GM12801 (cell line): ENCODE results near the gene ATE1.

Source experiments
- TF ChIP-seq, protein P1 (sequence below): IDR thresholded peaks from one replicate; pipeline ENCODE4 v1.5.1; 2011; ENCODE audit warnings: control low read depth; ENCODE audit not compliant: insufficient read length; ENCODE audit errors: extremely low read depth

Gene ATE1

DNA sequence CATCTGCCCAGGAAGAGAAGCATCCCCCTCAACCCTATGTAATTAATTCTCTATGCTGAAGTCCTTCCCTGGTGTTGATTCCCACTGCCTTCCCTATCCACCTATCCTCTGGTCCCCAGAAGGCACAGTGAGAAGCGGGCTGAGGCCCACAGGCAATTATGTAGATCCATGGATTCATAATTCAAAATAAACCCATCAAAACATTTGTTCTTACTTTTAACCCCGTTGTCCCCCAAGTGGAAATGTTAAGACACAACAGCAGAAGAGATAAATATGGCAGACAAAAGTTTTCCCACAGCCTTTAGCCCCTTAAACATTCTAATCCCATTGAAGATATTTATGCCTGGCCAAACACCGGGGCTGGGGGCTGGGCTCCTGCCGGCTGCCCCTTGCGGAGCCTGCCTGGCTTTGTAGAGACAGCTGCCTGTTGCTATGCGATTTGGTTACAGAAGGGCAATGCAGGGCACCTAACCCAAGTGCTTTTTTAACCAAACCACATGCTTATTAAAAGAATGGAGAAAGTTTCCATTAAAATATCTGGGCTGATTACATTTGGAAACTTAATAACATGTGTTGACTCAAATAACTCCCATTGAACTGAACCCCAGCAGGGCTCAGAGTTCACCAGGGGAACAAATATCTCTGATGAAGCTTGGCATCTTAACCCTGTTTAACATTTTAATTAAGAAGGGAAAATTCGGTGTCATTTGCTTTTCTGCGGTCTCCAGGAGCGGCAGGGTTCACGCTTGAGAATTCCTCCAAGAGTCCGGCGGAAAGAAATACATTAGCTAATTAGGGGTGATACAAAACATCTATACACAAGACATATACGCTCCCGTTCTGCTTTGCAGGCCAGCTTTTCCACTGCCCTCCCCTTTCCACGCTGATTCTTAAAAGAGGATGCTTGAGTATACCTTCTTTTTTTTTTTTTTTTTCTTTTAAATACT lies 218.8 kb downstream of the ATE1 start:
- TF ChIP-seq, protein P1, sequence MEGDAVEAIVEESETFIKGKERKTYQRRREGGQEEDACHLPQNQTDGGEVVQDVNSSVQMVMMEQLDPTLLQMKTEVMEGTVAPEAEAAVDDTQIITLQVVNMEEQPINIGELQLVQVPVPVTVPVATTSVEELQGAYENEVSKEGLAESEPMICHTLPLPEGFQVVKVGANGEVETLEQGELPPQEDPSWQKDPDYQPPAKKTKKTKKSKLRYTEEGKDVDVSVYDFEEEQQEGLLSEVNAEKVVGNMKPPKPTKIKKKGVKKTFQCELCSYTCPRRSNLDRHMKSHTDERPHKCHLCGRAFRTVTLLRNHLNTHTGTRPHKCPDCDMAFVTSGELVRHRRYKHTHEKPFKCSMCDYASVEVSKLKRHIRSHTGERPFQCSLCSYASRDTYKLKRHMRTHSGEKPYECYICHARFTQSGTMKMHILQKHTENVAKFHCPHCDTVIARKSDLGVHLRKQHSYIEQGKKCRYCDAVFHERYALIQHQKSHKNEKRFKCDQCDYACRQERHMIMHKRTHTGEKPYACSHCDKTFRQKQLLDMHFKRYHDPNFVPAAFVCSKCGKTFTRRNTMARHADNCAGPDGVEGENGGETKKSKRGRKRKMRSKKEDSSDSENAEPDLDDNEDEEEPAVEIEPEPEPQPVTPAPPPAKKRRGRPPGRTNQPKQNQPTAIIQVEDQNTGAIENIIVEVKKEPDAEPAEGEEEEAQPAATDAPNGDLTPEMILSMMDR: no peak

DNA sequence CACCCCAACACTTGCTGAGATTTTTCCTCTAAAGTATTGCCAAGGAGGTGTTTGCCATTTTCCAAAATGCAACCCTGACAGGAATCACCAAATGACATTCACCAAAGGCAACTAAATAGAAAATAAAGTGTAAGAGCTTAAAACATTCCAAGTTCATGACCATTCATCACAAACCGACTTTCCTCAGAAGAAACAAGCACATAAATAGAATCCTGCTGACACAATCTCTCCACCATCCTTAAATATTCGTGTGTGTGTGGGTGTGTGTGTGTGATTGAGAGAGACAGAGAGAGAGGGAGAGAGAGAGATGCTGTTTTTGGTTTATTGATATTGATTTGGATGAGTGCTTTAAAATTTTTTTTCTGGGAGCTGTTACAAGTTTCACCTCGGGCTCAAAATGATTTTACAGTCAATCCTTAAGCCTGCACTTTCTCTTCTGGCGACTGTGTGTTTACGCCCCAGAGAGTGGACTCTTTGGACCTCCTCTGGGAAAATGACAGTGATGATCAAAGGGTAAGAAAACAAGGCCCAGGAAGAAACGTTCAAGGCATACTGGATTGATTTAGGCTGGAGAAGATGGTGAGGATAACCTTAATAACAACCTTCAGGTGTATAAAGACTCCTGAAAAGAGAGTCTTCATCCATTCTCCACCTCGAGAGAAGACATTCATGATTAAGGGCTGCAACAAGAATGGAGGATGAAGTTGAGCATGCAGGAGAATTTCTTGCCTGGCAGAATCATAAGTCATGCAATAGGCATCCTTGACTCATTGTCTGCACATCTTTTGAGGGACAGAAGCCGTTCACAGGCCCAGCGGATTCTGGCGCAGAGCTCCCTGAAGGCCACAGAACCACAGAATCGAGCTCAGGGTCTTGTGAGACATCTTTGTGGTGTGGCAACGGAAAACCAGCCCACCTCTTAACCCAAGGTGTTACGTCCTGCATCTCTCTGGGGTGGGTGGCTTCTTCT lies 225.2 kb downstream of the ATE1 start:
- TF ChIP-seq, protein P1: no peak

DNA sequence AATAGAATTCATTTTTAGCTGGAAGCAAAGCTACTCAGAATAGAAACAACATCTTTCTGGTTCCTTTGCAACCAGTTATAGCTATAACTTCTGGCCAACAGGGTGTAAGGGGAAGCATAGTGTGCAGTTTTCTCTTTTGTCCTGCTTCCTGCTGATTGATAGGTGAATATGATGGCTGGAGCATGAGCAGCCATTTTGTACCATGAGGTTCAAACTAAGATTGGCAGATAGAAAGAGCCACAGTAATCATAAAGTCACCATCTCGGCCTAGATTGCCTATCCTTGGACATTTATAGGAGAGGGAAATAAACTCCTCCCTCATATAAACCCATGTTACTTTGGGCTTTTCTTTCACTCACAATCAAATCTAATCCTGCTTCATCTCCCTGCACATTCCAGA lies 227.4 kb downstream of the ATE1 start:
- TF ChIP-seq, protein P1: no peak

DNA sequence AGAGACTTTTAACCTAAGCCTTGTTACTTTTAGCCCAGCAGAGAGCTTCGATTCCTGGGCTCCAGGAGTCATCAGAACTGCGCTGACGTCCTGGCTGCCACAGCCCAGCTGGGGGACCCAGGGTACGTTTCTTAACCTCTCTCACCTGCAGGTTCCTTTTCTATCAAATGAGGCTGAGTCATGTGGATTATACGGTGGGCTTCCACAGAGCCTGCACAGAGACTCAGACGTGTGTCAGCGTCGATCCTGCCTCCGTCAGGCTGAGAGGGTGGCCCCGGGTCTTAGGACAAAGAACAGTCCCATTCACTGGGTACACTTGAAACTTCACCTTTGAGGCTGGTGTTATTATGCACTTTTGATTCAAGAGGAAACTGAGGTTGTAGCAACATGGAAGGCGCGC lies 228.9 kb downstream of the ATE1 start:
- TF ChIP-seq, protein P1: no peak

DNA sequence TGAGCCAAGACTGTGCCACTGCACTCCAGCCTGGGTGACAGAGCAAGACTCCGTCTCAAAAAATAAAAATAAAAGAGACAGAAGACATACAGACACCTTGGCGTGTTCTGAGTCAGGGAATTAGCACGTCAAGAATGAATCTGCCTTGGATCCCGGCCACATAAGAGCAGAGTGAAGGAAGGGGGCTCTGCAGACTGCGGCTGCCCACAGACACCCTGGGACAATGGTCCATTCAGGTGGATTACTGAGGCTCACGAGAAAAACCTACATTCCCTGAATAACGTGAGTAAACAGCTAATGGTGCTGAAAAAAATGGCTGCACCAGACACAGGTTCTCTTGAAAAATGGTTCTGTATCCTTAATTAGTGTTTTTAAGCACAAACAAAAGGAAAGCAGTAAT lies 229.5 kb downstream of the ATE1 start:
- TF ChIP-seq, protein P1: no peak

DNA sequence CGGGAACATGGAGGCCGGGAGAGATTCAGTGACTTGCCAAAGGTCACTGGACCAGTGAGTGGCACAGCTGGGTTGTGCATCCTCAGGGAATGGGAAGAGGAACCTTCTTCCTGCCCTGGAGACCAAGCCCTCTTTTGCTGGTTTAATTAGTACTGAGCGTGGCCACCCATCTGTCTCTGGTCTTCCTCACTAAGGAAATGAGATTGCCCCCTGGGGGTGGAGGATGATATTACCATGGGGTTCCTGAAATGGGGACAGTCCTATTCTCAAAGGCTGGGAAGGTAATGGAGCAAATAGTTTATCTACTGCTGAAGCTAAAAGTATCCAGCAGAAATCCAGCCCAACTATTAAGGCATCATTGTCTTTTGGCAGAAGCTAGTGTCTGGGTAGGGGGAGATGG lies 231.0 kb downstream of the ATE1 start:
- TF ChIP-seq, protein P1: no peak

DNA sequence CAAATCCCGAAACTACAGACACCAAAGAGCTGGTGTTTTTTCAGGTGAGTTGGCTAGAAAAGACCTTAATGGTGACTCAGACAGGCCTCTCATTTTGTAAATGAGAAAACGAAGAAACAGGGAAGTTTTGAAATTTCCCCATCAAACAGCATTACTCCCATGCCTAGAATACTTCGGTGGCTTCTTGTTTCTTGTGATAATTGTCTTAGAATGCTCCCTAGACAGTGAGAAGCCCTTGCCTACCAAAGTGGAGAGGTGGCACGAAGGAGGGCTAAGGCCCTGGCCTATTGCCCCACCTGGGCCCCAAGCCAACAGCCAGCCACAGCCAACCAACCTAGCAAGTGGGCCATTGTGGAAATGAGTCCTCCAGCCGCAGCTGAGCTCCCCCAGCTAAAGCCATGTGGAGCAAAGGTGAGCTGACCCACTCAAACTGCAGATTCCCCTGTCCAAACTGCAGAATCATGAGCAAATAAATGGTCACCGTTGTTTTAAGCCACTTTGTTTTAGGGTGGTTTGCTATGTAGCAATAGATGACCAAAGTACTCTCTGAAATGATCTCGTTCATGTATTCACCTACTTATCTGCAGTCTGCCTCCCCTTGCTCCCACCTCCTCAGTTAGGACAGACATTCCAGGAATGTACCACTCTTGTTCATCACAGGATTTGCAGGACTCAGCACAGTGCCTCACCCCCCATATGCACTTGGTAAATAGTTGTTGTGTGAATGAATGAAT lies 231.9 kb downstream of the ATE1 start:
- TF ChIP-seq, protein P1: no peak
